Activated CD4-positive, alpha-beta T cell treated with anti-CD3 and anti-CD28 coated beads, Interleukin-2, amount 10 ng/mL, durations not matched to agents 7 days and 5 days (primary cell): ENCODE data around the gene REPS1. TPM values are rescaled to one million over a fixed set of nuclear protein-coding genes. Genes with fewer than 3 reads are reported as not detected.
"Not testable (repeated sequence)": the region's sequence is repeated elsewhere in the genome, so short reads cannot be mapped to it uniquely, and the experiment has no call there.

Experiments
- CTCF ChIA-PET: fragments of 350-600 bp; sonication (Branson Sonifier 250); formaldehyde crosslinking; loops from one replicate; lab custom pipeline; 2021; ENCODE audit warnings: antibody characterized with exemption; lab: Charles Lee
- POLR2A ChIA-PET: fragments of 350-600 bp; sonication (Branson Sonifier 250); formaldehyde crosslinking; loops from one replicate; lab custom pipeline; 2021; ENCODE audit warnings: antibody characterized with exemption; lab: Charles Lee
- DNase-seq: peaks from one replicate; pipeline ENCODE4 v3.0.0-alpha.2; 2020
- H3K27ac Mint-ChIP-seq: one replicate; pipeline ENCODE4 v1.8.0; 2021; ENCODE audit warnings: mild to moderate bottlenecking, moderate library complexity, mixed read lengths
- H3K27me3 Mint-ChIP-seq: one replicate; pipeline ENCODE4 v1.8.0; 2021; ENCODE audit warnings: mixed read lengths
- H3K36me3 Mint-ChIP-seq: one replicate; pipeline ENCODE4 v1.8.0; 2021; ENCODE audit warnings: low read depth, mixed read lengths
- H3K4me1 Mint-ChIP-seq: one replicate; pipeline ENCODE4 v1.8.0; 2021; ENCODE audit warnings: mixed read lengths
- H3K4me3 Mint-ChIP-seq: one replicate; pipeline ENCODE4 v1.8.0; 2021; ENCODE audit warnings: mild to moderate bottlenecking, moderate library complexity, mixed read lengths
- H3K9me3 Mint-ChIP-seq: one replicate; pipeline ENCODE4 v1.8.0; 2021; ENCODE audit warnings: mixed read lengths
- total RNA-seq, 2 experiments: library from RNA; stranded (reverse); gene quantifications; one replicate each; pipeline ENCODE4 v1.2.3, GENCODE V29; 2021

REPS1 gene
- total RNA-seq, 2 experiments from 2014 or later: 44.5 to 58.1 TPM

- H3K4me3 Mint-ChIP-seq, H3K27me3 Mint-ChIP-seq, H3K27ac Mint-ChIP-seq, CTCF ChIA-PET, H3K36me3 Mint-ChIP-seq, POLR2A ChIA-PET, H3K4me1 Mint-ChIP-seq, DNase-seq, H3K9me3 Mint-ChIP-seq: not testable (repeated sequence)
These were observed 4.9 kb upstream of the REPS1 start for GRCh38 chr6:138992965-138993364.

GRCh38 chr6:138991206-138991605 lies 3.2 kb upstream of the REPS1 start:
- Mint-ChIP-seq H3K4me3 (no peak overlapping the region), H3K9me3 (no peaks in the 10 kb centered on the region), H3K27me3 (no peaks in the 10 kb centered on the region), H3K27ac (no peak overlapping the region), H3K36me3 (no peaks in the 10 kb centered on the region), H3K4me1 (peaks cover 6% of the 10 kb centered on the region)
- ChIA-PET POLR2A (no interaction called here), CTCF (no interaction called here)
- DNase-seq: no peak

GRCh38 chr6:138989098-138989983 lies 1.3 kb upstream of the REPS1 start:
- Mint-ChIP-seq H3K4me1 (peaks cover 6% of the 10 kb centered on the region), H3K36me3 (no peaks in the 10 kb centered on the region), H3K4me3 (peak overlapping the region; percentile 85), H3K27me3 (no peaks in the 10 kb centered on the region), H3K27ac (no peak overlapping the region), H3K9me3 (no peaks in the 10 kb centered on the region)
- ChIA-PET POLR2A (no interaction called here), CTCF (interaction anchor here (1.0 to 2.9 kb wide), 4 partner anchors 14 to 174 kb away, joined by 3 to 9 read pairs (median 5); no protein-coding TSS in a partner anchor)
- no peak for DNase-seq

GRCh38 chr6:138988469-138988834 lies 399 bp upstream of the REPS1 start:
- ChIA-PET POLR2A (interaction anchor here (0.6 kb wide), 1 partner anchor 10 kb away, joined by 3 read pairs; no protein-coding TSS in a partner anchor), CTCF (interaction anchor here (1.0 to 4.2 kb wide), 5 partner anchors 14 to 173 kb away, joined by 3 to 19 read pairs (median 6); no protein-coding TSS in a partner anchor)
- no peak for DNase-seq
- no peaks in the 10 kb centered on the region for H3K9me3 Mint-ChIP-seq
- H3K27ac Mint-ChIP-seq: peak overlapping the region; percentile 96
- H3K4me1 Mint-ChIP-seq: peaks cover 6% of the 10 kb centered on the region
- no peaks in the 10 kb centered on the region for H3K36me3 Mint-ChIP-seq
- H3K27me3 Mint-ChIP-seq: no peaks in the 10 kb centered on the region
- peak overlapping the region; percentile 85 for H3K4me3 Mint-ChIP-seq

GRCh38 chr6:138987080-138987642 lies 892 bp downstream of the REPS1 start:
- Mint-ChIP-seq H3K9me3 (no peaks in the 10 kb centered on the region), H3K27me3 (no peaks in the 10 kb centered on the region), H3K36me3 (no peaks in the 10 kb centered on the region), H3K4me3 (peak overlapping the region; percentile 82), H3K27ac (peak overlapping the region; percentile 83), H3K4me1 (peaks cover 6% of the 10 kb centered on the region)
- DNase-seq: no peak
- POLR2A ChIA-PET: interaction anchor here (0.6 kb wide), 1 partner anchor 303 kb away, joined by 3 read pairs; no protein-coding TSS in a partner anchor
- CTCF ChIA-PET: interaction anchor here (0.6 to 4.2 kb wide), 6 partner anchors 9 to 171 kb away, joined by 3 to 19 read pairs (median 8); no protein-coding TSS in a partner anchor

- H3K9me3 Mint-ChIP-seq: no peaks in the 10 kb centered on the region
- H3K4me3 Mint-ChIP-seq: peak overlapping the region; percentile 82
These were observed 1.5 kb downstream of the REPS1 start for GRCh38 chr6:138986578-138986977.

GRCh38 chr6:138981416-138981815 lies 6.6 kb downstream of the REPS1 start:
- Mint-ChIP-seq H3K36me3 (peaks cover 3% of the 10 kb centered on the region), H3K4me1 (peaks cover 14% of the 10 kb centered on the region), H3K27ac (no peak overlapping the region), H3K9me3 (no peaks in the 10 kb centered on the region), H3K4me3 (no peak overlapping the region), H3K27me3 (no peaks in the 10 kb centered on the region)
- ChIA-PET POLR2A (no interaction called here), CTCF (interaction anchor here (1.1 kb wide), 1 partner anchor 165 kb away, joined by 3 read pairs; no protein-coding TSS in a partner anchor)
- no peak for DNase-seq

More at GRCh38 chr6:138986578-138986977, 1.5 kb downstream of the REPS1 start:
- ChIA-PET POLR2A (no interaction called here), CTCF (interaction anchor here (2.2 to 4.2 kb wide), 4 partner anchors 12 to 171 kb away, joined by 6 to 19 read pairs (median 9); no protein-coding TSS in a partner anchor)
- Mint-ChIP-seq H3K27me3 (no peaks in the 10 kb centered on the region), H3K36me3 (no peaks in the 10 kb centered on the region), H3K27ac (peak overlapping the region; percentile 78), H3K4me1 (peaks cover 7% of the 10 kb centered on the region)
- DNase-seq: no peak

- Mint-ChIP-seq H3K27ac (no peak overlapping the region), H3K27me3 (no peaks in the 10 kb centered on the region), H3K4me3 (no peak overlapping the region), H3K36me3 (peaks cover 3% of the 10 kb centered on the region), H3K9me3 (no peaks in the 10 kb centered on the region), H3K4me1 (peaks cover 16% of the 10 kb centered on the region)
- ChIA-PET CTCF (interaction anchor here (0.8 kb wide), 1 partner anchor 18 kb away, joined by 4 read pairs; no protein-coding TSS in a partner anchor), POLR2A (no interaction called here)
- no peak for DNase-seq
These were observed 8.0 kb downstream of the REPS1 start for GRCh38 chr6:138979813-138980668.

GRCh38 chr6:138979365-138979764 lies 8.7 kb downstream of the REPS1 start:
- no peak overlapping the region for H3K4me3 Mint-ChIP-seq
- no peak for DNase-seq
- ChIA-PET CTCF (no interaction called here), POLR2A (no interaction called here)
- peaks cover 4% of the 10 kb centered on the region for H3K36me3 Mint-ChIP-seq
- H3K9me3 Mint-ChIP-seq: no peaks in the 10 kb centered on the region
- no peak overlapping the region for H3K27ac Mint-ChIP-seq
- H3K4me1 Mint-ChIP-seq: peaks cover 22% of the 10 kb centered on the region
- H3K27me3 Mint-ChIP-seq: no peaks in the 10 kb centered on the region

GRCh38 chr6:138978229-138978628 lies 9.8 kb downstream of the REPS1 start:
- ChIA-PET POLR2A (interaction anchor here (0.6 kb wide), 1 partner anchor 10 kb away, joined by 3 read pairs; no protein-coding TSS in a partner anchor), CTCF (no interaction called here)
- Mint-ChIP-seq H3K4me3 (no peak overlapping the region), H3K27ac (no peak overlapping the region), H3K9me3 (no peaks in the 10 kb centered on the region), H3K36me3 (peaks cover 4% of the 10 kb centered on the region), H3K27me3 (no peaks in the 10 kb centered on the region), H3K4me1 (peaks cover 26% of the 10 kb centered on the region)
- no peak for DNase-seq

GRCh38 chr6:138977646-138978167 lies 10.3 kb downstream of the REPS1 start:
- H3K9me3 Mint-ChIP-seq: no peaks in the 10 kb centered on the region
- POLR2A ChIA-PET: interaction anchor here (0.6 kb wide), 1 partner anchor 11 kb away, joined by 3 read pairs; no protein-coding TSS in a partner anchor

GRCh38 chr6:138977242-138977641 lies 10.8 kb downstream of the REPS1 start:
- Mint-ChIP-seq H3K27ac (no peak overlapping the region), H3K9me3 (no peaks in the 10 kb centered on the region), H3K4me3 (no peak overlapping the region), H3K27me3 (no peaks in the 10 kb centered on the region), H3K36me3 (peaks cover 4% of the 10 kb centered on the region), H3K4me1 (peaks cover 31% of the 10 kb centered on the region)
- DNase-seq: no peak
- ChIA-PET POLR2A (no interaction called here), CTCF (no interaction called here)

More at GRCh38 chr6:138977646-138978167, 10.3 kb downstream of the REPS1 start:
- CTCF ChIA-PET: no interaction called here
- no peak overlapping the region for H3K4me3 Mint-ChIP-seq
- H3K27me3 Mint-ChIP-seq: no peaks in the 10 kb centered on the region
- DNase-seq: no peak
- H3K36me3 Mint-ChIP-seq: peaks cover 4% of the 10 kb centered on the region
- H3K4me1 Mint-ChIP-seq: peaks cover 31% of the 10 kb centered on the region
- H3K27ac Mint-ChIP-seq: no peak overlapping the region
